ENCODE measurements around the gene RORB. TPM values are rescaled to one million over a fixed set of nuclear protein-coding genes. Genes with fewer than 3 reads are reported as not detected.

The RORB gene
- total and polyA plus RNA-seq, 4 donors, result 0.01 to 0.05 TPM; not detected in 2

- TF ChIP-seq TAF1 (conservative IDR thresholded peaks at IDR 0.05), result no peak
- no peak for TF ChIP-seq NR2F2 (IDR thresholded peaks at IDR 0.05)
- no peak for TF ChIP-seq JUND (IDR thresholded peaks at IDR 0.05)
- no peak overlapping the region for H3K9ac ChIP-seq (ENCODE audit: low read depth in 1 of 2, low read length in 2 of 2)
- no peak for DNase-seq (ENCODE audit: low spot score)
- H3K27me3 ChIP-seq (ENCODE audit: control insufficient read depth in 4 of 4, insufficient read depth in 4 of 4, low read length in 3 of 4), result no peaks in the 10 kb centered on the region
- H3K27ac ChIP-seq (ENCODE audit: low read depth in 1 of 2, low read length in 2 of 2), result no peak overlapping the region
- no peaks in the 10 kb centered on the region for H3K36me3 ChIP-seq (ENCODE audit: control insufficient read depth in 4 of 4, insufficient read depth in 3 of 4, low read depth in 1 of 4, low read length in 3 of 4)
- no peaks in the 10 kb centered on the region for H3K4me1 ChIP-seq (ENCODE audit: control insufficient read depth in 4 of 4, insufficient read depth in 4 of 4, low read length in 3 of 4)
- WGBS, result 80% methylated on average over 8 of the region's 8 CpGs
- H3K4me3 ChIP-seq (ENCODE audit: low read depth in 1 of 3, low read length in 3 of 3), result no peak overlapping the region
- no peaks in the 10 kb centered on the region for H3K9me3 ChIP-seq (ENCODE audit: control insufficient read depth in 4 of 4, low read length in 3 of 4)
These were observed 193.9 kb downstream of the RORB start for GRCh38 chr9:74691058-74691457.

GRCh38 chr9:74696520-74696919 is 199.4 kb downstream of the RORB start:
- TF ChIP-seq JUND (IDR thresholded peaks at IDR 0.05) (no peak), TAF1 (conservative IDR thresholded peaks at IDR 0.05) (no peak), ATF3 (IDR thresholded peaks at IDR 0.05) (no peak), MAX (IDR thresholded peaks at IDR 0.05) (no peak), RXRA (IDR thresholded peaks at IDR 0.05) (no peak)
- peaks cover 0 to 4% (median 0%) of the 10 kb centered on the region in 4 donors for H3K27me3 ChIP-seq (ENCODE audit: control insufficient read depth in 4 of 4, insufficient read depth in 4 of 4, low read length in 3 of 4)
- no peak for DNase-seq (ENCODE audit: low spot score)
- H3K9ac ChIP-seq (ENCODE audit: low read depth in 1 of 2, low read length in 2 of 2), result no peak overlapping the region
- H3K9me3 ChIP-seq (ENCODE audit: control insufficient read depth in 4 of 4, low read length in 3 of 4), result no peaks in the 10 kb centered on the region
- H3K27ac ChIP-seq (ENCODE audit: low read depth in 1 of 2, low read length in 2 of 2), result no peak overlapping the region
- H3K36me3 ChIP-seq (ENCODE audit: control insufficient read depth in 4 of 4, insufficient read depth in 3 of 4, low read depth in 1 of 4, low read length in 3 of 4), result no peaks in the 10 kb centered on the region
- H3K4me1 ChIP-seq (ENCODE audit: control insufficient read depth in 4 of 4, insufficient read depth in 4 of 4, low read length in 3 of 4), result no peaks in the 10 kb centered on the region
- 69% methylated on average over 1 of the region's 1 CpG for WGBS
- H3K4me3 ChIP-seq (ENCODE audit: low read depth in 1 of 3, low read length in 3 of 3), result no peak overlapping the region

- peaks cover 0 to 4% (median 0%) of the 10 kb centered on the region in 4 donors for H3K27me3 ChIP-seq (ENCODE audit: control insufficient read depth in 4 of 4, insufficient read depth in 4 of 4, low read length in 3 of 4)
- no peaks in the 10 kb centered on the region for H3K36me3 ChIP-seq (ENCODE audit: control insufficient read depth in 4 of 4, insufficient read depth in 3 of 4, low read depth in 1 of 4, low read length in 3 of 4)
- WGBS, result 57% methylated on average over 2 of the region's 2 CpGs
These were observed 200.4 kb downstream of the RORB start for GRCh38 chr9:74697535-74697934.

GRCh38 chr9:74711341-74711740 is 214.2 kb downstream of the RORB start:
- no peak for TF ChIP-seq GABPA (IDR thresholded peaks at IDR 0.05 in 1 of 2, conservative IDR thresholded peaks at IDR 0.05 in 1 of 2)
- TF ChIP-seq HNF4G (IDR thresholded peaks at IDR 0.05), result no peak
- TF ChIP-seq NR2F2 (IDR thresholded peaks at IDR 0.05), result no peak
- TF ChIP-seq FOXA2 (IDR thresholded peaks at IDR 0.05), result no peak
- TF ChIP-seq EGR1 (IDR thresholded peaks at IDR 0.05; ENCODE audit: low read depth in 2 of 2), result no peak
- TF ChIP-seq ATF3 (IDR thresholded peaks at IDR 0.05), result no peak
- no peak for DNase-seq (ENCODE audit: low spot score)
- no peaks in the 10 kb centered on the region for H3K36me3 ChIP-seq (ENCODE audit: control insufficient read depth in 4 of 4, insufficient read depth in 3 of 4, low read depth in 1 of 4, low read length in 3 of 4)
- no peaks in the 10 kb centered on the region for H3K9me3 ChIP-seq (ENCODE audit: control insufficient read depth in 4 of 4, low read length in 3 of 4)
- H3K9ac ChIP-seq (ENCODE audit: low read depth in 1 of 2, low read length in 2 of 2), result no peak overlapping the region
- no peaks in the 10 kb centered on the region for H3K4me1 ChIP-seq (ENCODE audit: control insufficient read depth in 4 of 4, insufficient read depth in 4 of 4, low read length in 3 of 4)
- H3K4me3 ChIP-seq (ENCODE audit: low read depth in 1 of 3, low read length in 3 of 3), result no peak overlapping the region
- H3K27ac ChIP-seq (ENCODE audit: low read depth in 1 of 2, low read length in 2 of 2), result no peak overlapping the region
- H3K27me3 ChIP-seq (ENCODE audit: control insufficient read depth in 4 of 4, insufficient read depth in 4 of 4, low read length in 3 of 4), result no peaks in the 10 kb centered on the region
- WGBS, result 80% methylated on average over 5 of the region's 5 CpGs

More at GRCh38 chr9:74697535-74697934, 200.4 kb downstream of the RORB start:
- TF ChIP-seq HNF4A (conservative IDR thresholded peaks at IDR 0.05) (no peak), TAF1 (conservative IDR thresholded peaks at IDR 0.05) (no peak), ATF3 (IDR thresholded peaks at IDR 0.05) (no peak)
- Histone ChIP-seq H3K4me3 (ENCODE audit: low read depth in 1 of 3, low read length in 3 of 3) (no peak overlapping the region), H3K27ac (ENCODE audit: low read depth in 1 of 2, low read length in 2 of 2) (no peak overlapping the region), H3K4me1 (ENCODE audit: control insufficient read depth in 4 of 4, insufficient read depth in 4 of 4, low read length in 3 of 4) (no peaks in the 10 kb centered on the region), H3K9ac (ENCODE audit: low read depth in 1 of 2, low read length in 2 of 2) (no peak overlapping the region), H3K9me3 (ENCODE audit: control insufficient read depth in 4 of 4, low read length in 3 of 4) (no peaks in the 10 kb centered on the region)
- DNase-seq (ENCODE audit: low spot score), result no peak

Measured in liver (tissue), 9 donors.